COR-L47 (cell line): ENCODE measurements around the gene LRFN4.

ENCODE experiments used
- DNase-seq: peaks from one replicate; lab custom pipeline; 2025; lab: John Stamatoyannopoulos, UW

LRFN4 gene

GRCh38 chr11:66858186-66858938, 1.5 kb downstream of the LRFN4 start:
- no peak for DNase-seq

GRCh38 chr11:66858939-66859685, 2.2 kb downstream of the LRFN4 start:
- DNase-seq: no peak

GRCh38 chr11:66859686-66860448, 3.0 kb downstream of the LRFN4 start:
- no peak for DNase-seq

- no peak for DNase-seq
These were observed 3.6 kb downstream of the LRFN4 start for GRCh38 chr11:66860449-66860831.

- DNase-seq: no peak
These were observed 4.3 kb downstream of the LRFN4 start for GRCh38 chr11:66861038-66861773.

GRCh38 chr11:66861774-66862558, 5.1 kb downstream of the LRFN4 start:
- no peak for DNase-seq

GRCh38 chr11:66862559-66863037, 5.7 kb downstream of the LRFN4 start:
- no peak for DNase-seq

GRCh38 chr11:66863428-66864125, 6.7 kb downstream of the LRFN4 start:
- DNase-seq: no peak

- DNase-seq: no peak
These were observed 7.5 kb downstream of the LRFN4 start for GRCh38 chr11:66864172-66864901.

- DNase-seq: no peak
These were observed 8.2 kb downstream of the LRFN4 start for GRCh38 chr11:66864924-66865697.

- no peak for DNase-seq
These were observed 9.1 kb downstream of the LRFN4 start for GRCh38 chr11:66866007-66866406.

GRCh38 chr11:66866511-66866986, 9.7 kb downstream of the LRFN4 start:
- no peak for DNase-seq

GRCh38 chr11:66867425-66868040, 10.7 kb downstream of the LRFN4 start:
- no peak for DNase-seq

- no peak for DNase-seq
These were observed 11.3 kb downstream of the LRFN4 start for GRCh38 chr11:66868082-66868725.

- no peak for DNase-seq
These were observed 12.1 kb downstream of the LRFN4 start for GRCh38 chr11:66868726-66869566.

GRCh38 chr11:66869567-66869870, 12.7 kb downstream of the LRFN4 start:
- DNase-seq: no peak

GRCh38 chr11:66870131-66870530, 13.3 kb downstream of the LRFN4 start:
- no peak for DNase-seq
